NCI-H2107 treated with DMSO at 0.1 percent for 48 hours (cell line): ENCODE measurements around the gene CFAP61.
"Not testable (repeated sequence)": the region's sequence is repeated elsewhere in the genome, so short reads cannot be mapped to it uniquely, and the experiment has no call there.

ENCODE experiments used
- DNase-seq: peaks from one replicate; lab custom pipeline; 2025; ENCODE audit not compliant: unreplicated experiment; lab: John Stamatoyannopoulos, UW

CFAP61 gene

GRCh38 chr20:20206788-20207187, 154.5 kb downstream of the CFAP61 start:
- no peak for DNase-seq

- DNase-seq, result no peak
These were observed 155.0 kb downstream of the CFAP61 start for GRCh38 chr20:20207291-20207690.

GRCh38 chr20:20207872-20208271, 155.5 kb downstream of the CFAP61 start:
- DNase-seq, result no peak

GRCh38 chr20:20209684-20210083, 157.4 kb downstream of the CFAP61 start:
- no peak for DNase-seq

- DNase-seq, result no peak
These were observed 158.0 kb downstream of the CFAP61 start for GRCh38 chr20:20210327-20210726.

GRCh38 chr20:20210943-20211273, 158.6 kb downstream of the CFAP61 start:
- DNase-seq, result no peak

GRCh38 chr20:20211274-20211987, 159.1 kb downstream of the CFAP61 start:
- DNase-seq, result peak; percentile 68

- DNase-seq, result peak; percentile 83
These were observed 159.7 kb downstream of the CFAP61 start for GRCh38 chr20:20211988-20212518.

- DNase-seq, result peak; percentile 93
These were observed 160.4 kb downstream of the CFAP61 start for GRCh38 chr20:20212675-20213096.

GRCh38 chr20:20213526-20214121, 161.3 kb downstream of the CFAP61 start:
- DNase-seq, result no peak

- DNase-seq, result peak; percentile 61
These were observed 162.5 kb downstream of the CFAP61 start for GRCh38 chr20:20214757-20215275.

- peak; percentile 50 for DNase-seq
These were observed 163.8 kb downstream of the CFAP61 start for GRCh38 chr20:20215976-20216727.

GRCh38 chr20:20216941-20217340, 164.6 kb downstream of the CFAP61 start:
- DNase-seq, result no peak

GRCh38 chr20:20217621-20218020, 165.3 kb downstream of the CFAP61 start:
- DNase-seq, result no peak

GRCh38 chr20:20218106-20218505, 165.8 kb downstream of the CFAP61 start:
- DNase-seq, result not testable (repeated sequence)

- no peak for DNase-seq
These were observed 166.7 kb downstream of the CFAP61 start for GRCh38 chr20:20219016-20219415.

- no peak for DNase-seq
These were observed 167.8 kb downstream of the CFAP61 start for GRCh38 chr20:20220134-20220533.

- no peak for DNase-seq
These were observed 171.6 kb downstream of the CFAP61 start for GRCh38 chr20:20223981-20224380.

GRCh38 chr20:20224806-20225205, 172.5 kb downstream of the CFAP61 start:
- no peak for DNase-seq

GRCh38 chr20:20225325-20226043, 173.2 kb downstream of the CFAP61 start:
- DNase-seq, result peak; percentile 69

- DNase-seq, result no peak
These were observed 174.2 kb downstream of the CFAP61 start for GRCh38 chr20:20226554-20226953.
